Right renal pelvis (tissue), 4 donors: Measurements from ENCODE around the gene CACNA1C. TPM values are rescaled to one million over a fixed set of nuclear protein-coding genes. Genes with fewer than 3 reads are reported as not detected.

Experiments used
- DNase-seq, 4 donors: peaks; one replicate each; pipeline ENCODE4 v3.0.0-alpha.2; 2013; ENCODE audit warnings: low read depth in 4 of 4, low spot score in 3 of 4, missing footprints in 1 of 4
- polyA plus RNA-seq, 4 donors: library from polyadenylated mRNA; unstranded; fragments of 120-200 nt; gene quantifications; one replicate each; pipeline ENCODE4 v1.2.1, GENCODE V29; 2013; ENCODE audit not compliant: insufficient read length in 4 of 4

Gene CACNA1C
- polyA plus RNA-seq, 4 donors = 7.6 to 8.6 (median 7.9) TPM

- DNase-seq = no peak
Measured at GRCh38 chr12:2347844-2348481, 295.2 kb downstream of the CACNA1C start.

GRCh38 chr12:2348482-2348852 lies 295.7 kb downstream of the CACNA1C start:
- DNase-seq = no peak

- DNase-seq = no peak
Measured at GRCh38 chr12:2351161-2351560, 298.4 kb downstream of the CACNA1C start.

- DNase-seq = no peak
Measured at GRCh38 chr12:2352203-2352602, 299.4 kb downstream of the CACNA1C start.

GRCh38 chr12:2353281-2353680 lies 300.5 kb downstream of the CACNA1C start:
- no peak for DNase-seq

- no peak for DNase-seq
Measured at GRCh38 chr12:2353691-2354090, 300.9 kb downstream of the CACNA1C start.

GRCh38 chr12:2354151-2354991 lies 301.6 kb downstream of the CACNA1C start:
- peak in 1 of 4 donors; percentile 36 for DNase-seq

GRCh38 chr12:2355198-2355597 lies 302.4 kb downstream of the CACNA1C start:
- no peak for DNase-seq

- DNase-seq = no peak
Measured at GRCh38 chr12:2355604-2356003, 302.8 kb downstream of the CACNA1C start.

- no peak for DNase-seq
Measured at GRCh38 chr12:2356601-2357125, 303.9 kb downstream of the CACNA1C start.

GRCh38 chr12:2358986-2359658 lies 306.3 kb downstream of the CACNA1C start:
- DNase-seq = no peak

- DNase-seq = no peak
Measured at GRCh38 chr12:2359725-2360629, 307.2 kb downstream of the CACNA1C start.

- DNase-seq = no peak
Measured at GRCh38 chr12:2360630-2361170, 307.9 kb downstream of the CACNA1C start.

- DNase-seq = no peak
Measured at GRCh38 chr12:2363836-2364609, 311.2 kb downstream of the CACNA1C start.

- no peak for DNase-seq
Measured at GRCh38 chr12:2364631-2365051, 311.9 kb downstream of the CACNA1C start.

GRCh38 chr12:2366711-2367110 lies 313.9 kb downstream of the CACNA1C start:
- no peak for DNase-seq

- no peak for DNase-seq
Measured at GRCh38 chr12:2372178-2372577, 319.4 kb downstream of the CACNA1C start.

GRCh38 chr12:2372735-2373134 lies 319.9 kb downstream of the CACNA1C start:
- DNase-seq = no peak

- DNase-seq = no peak
Measured at GRCh38 chr12:2373307-2373706, 320.5 kb downstream of the CACNA1C start.
